Activated CD4-positive, alpha-beta T cell treated with anti-CD3 and anti-CD28 coated beads, Interleukin-2, Interleukin-6, amounts not matched to agents 100 ng/mL and 50 ng/mL, durations not matched to agents 16 hours and 8 hours (primary cell): ENCODE data around the gene CLEC4F.
"Not testable (repeated sequence)": the region's sequence is repeated elsewhere in the genome, so short reads cannot be mapped to it uniquely, and the experiment has no call there.

ENCODE experiments used
- DNase-seq: peaks from one replicate; pipeline ENCODE4 v3.0.0-alpha.2; 2020

CLEC4F gene

GRCh38 chr2:70823249-70823648 lies 2.9 kb upstream of the CLEC4F start:
- no peak for DNase-seq

GRCh38 chr2:70822843-70823242 lies 2.4 kb upstream of the CLEC4F start:
- no peak for DNase-seq

- DNase-seq = peak; percentile 75
Observed at GRCh38 chr2:70817284-70817954, 3.0 kb downstream of the CLEC4F start.

GRCh38 chr2:70816726-70817125 lies 3.7 kb downstream of the CLEC4F start:
- DNase-seq = no peak

GRCh38 chr2:70808983-70809958 lies 11.1 kb downstream of the CLEC4F start:
- DNase-seq = no peak

- DNase-seq = no peak
Observed at GRCh38 chr2:70807828-70808118, 12.6 kb downstream of the CLEC4F start.

GRCh38 chr2:70807102-70807827 lies 13.1 kb downstream of the CLEC4F start:
- no peak for DNase-seq

GRCh38 chr2:70806620-70807019 lies 13.8 kb downstream of the CLEC4F start:
- DNase-seq = no peak

GRCh38 chr2:70806013-70806412 lies 14.4 kb downstream of the CLEC4F start:
- DNase-seq = no peak

GRCh38 chr2:70801607-70802263 lies 18.7 kb downstream of the CLEC4F start:
- no peak for DNase-seq

- DNase-seq = no peak
Observed at GRCh38 chr2:70799706-70800105, 20.7 kb downstream of the CLEC4F start.

GRCh38 chr2:70797996-70798395 lies 22.4 kb downstream of the CLEC4F start:
- not testable (repeated sequence) for DNase-seq

GRCh38 chr2:70797506-70797905 lies 22.9 kb downstream of the CLEC4F start:
- DNase-seq = no peak

GRCh38 chr2:70796262-70796661 lies 24.1 kb downstream of the CLEC4F start:
- no peak for DNase-seq

GRCh38 chr2:70795164-70795995 lies 25.0 kb downstream of the CLEC4F start:
- no peak for DNase-seq

- no peak for DNase-seq
Observed at GRCh38 chr2:70793450-70793849, 26.9 kb downstream of the CLEC4F start.

- DNase-seq = no peak
Observed at GRCh38 chr2:70790136-70790828, 30.1 kb downstream of the CLEC4F start, which contains the start of gene FIGLA. FIGLA (minus strand) TSS chr2:70790643; CDS start chr2:70790638, 5 bp downstream.

- peak; percentile 89 for DNase-seq
Observed at GRCh38 chr2:70789304-70790135, 30.9 kb downstream of the CLEC4F start.

- DNase-seq = peak; percentile 64
Observed at GRCh38 chr2:70785137-70785911, 35.1 kb downstream of the CLEC4F start.

- DNase-seq = no peak
Observed at GRCh38 chr2:70784320-70784719, 36.1 kb downstream of the CLEC4F start.
